ENCODE results near the gene HIBADH. TPM values are rescaled to one million over a fixed set of nuclear protein-coding genes. Genes with fewer than 3 reads are reported as not detected.

HIBADH gene
- total RNA-seq, 1 donor from 2014 or later: 39.0 TPM

DNA sequence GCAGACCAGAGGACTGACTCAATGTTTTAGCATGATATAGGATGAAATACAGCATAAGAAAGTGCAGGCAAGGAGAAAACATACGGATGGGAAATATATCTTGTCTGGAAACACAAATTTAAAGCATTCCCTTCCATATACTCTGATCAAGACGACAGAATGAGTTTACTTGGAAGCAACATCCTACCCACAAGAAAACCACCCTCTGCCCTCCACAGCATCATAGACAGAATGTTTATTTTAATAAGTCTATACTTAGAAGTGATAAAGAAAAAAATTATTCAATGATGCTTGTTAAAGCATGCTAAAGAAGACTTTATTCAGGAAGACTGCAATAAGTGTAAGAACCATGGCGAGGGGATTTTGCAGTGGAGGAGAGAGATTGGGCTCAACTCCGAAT lies 32.4 kb upstream of the HIBADH start:
- TF ChIP-seq, protein P1, sequence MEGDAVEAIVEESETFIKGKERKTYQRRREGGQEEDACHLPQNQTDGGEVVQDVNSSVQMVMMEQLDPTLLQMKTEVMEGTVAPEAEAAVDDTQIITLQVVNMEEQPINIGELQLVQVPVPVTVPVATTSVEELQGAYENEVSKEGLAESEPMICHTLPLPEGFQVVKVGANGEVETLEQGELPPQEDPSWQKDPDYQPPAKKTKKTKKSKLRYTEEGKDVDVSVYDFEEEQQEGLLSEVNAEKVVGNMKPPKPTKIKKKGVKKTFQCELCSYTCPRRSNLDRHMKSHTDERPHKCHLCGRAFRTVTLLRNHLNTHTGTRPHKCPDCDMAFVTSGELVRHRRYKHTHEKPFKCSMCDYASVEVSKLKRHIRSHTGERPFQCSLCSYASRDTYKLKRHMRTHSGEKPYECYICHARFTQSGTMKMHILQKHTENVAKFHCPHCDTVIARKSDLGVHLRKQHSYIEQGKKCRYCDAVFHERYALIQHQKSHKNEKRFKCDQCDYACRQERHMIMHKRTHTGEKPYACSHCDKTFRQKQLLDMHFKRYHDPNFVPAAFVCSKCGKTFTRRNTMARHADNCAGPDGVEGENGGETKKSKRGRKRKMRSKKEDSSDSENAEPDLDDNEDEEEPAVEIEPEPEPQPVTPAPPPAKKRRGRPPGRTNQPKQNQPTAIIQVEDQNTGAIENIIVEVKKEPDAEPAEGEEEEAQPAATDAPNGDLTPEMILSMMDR (IDR thresholded peaks at IDR 0.05; ENCODE audit: insufficient read depth, low read length, severe bottlenecking): no peak
- no peaks in the 10 kb centered on the region for H3K27me3 ChIP-seq (ENCODE audit: control insufficient read depth, insufficient read depth, low read length)
- H3K36me3 ChIP-seq (ENCODE audit: control insufficient read depth, insufficient read depth, low read length): no peaks in the 10 kb centered on the region
- FAIRE-seq (no peak), DNase-seq (ENCODE audit: low read depth) (no peak)
- no peak overlapping the region for H3K4me3 ChIP-seq (ENCODE audit: low read depth, low read length)

DNA sequence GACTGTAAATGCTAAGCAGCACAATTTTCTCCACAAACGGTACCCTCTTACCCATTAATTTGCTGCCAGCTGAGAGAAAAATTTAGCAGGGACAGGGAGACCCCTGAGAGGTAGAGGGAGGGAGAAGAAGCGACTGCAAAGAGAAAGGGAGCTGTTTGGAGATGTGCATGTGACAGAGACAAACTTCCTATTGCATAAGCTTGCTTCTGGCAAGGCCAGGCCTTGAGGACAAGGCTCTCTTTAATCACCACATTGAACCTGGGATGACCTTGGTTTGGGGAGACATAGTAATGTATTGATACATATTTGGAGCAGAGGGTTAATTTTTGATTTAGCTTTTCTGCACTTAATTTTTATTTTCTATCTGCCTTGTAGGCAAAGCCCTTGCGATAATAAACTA lies 31.1 kb upstream of the HIBADH start:
- no peaks in the 10 kb centered on the region for H3K36me3 ChIP-seq (ENCODE audit: control insufficient read depth, insufficient read depth, low read length)
- TF ChIP-seq, protein P1 (IDR thresholded peaks at IDR 0.05; ENCODE audit: insufficient read depth, low read length, severe bottlenecking): no peak
- H3K27me3 ChIP-seq (ENCODE audit: control insufficient read depth, insufficient read depth, low read length): no peaks in the 10 kb centered on the region
- no peak for FAIRE-seq
- H3K4me3 ChIP-seq (ENCODE audit: low read depth, low read length): no peak overlapping the region
- no peak for DNase-seq (ENCODE audit: low read depth)

DNA sequence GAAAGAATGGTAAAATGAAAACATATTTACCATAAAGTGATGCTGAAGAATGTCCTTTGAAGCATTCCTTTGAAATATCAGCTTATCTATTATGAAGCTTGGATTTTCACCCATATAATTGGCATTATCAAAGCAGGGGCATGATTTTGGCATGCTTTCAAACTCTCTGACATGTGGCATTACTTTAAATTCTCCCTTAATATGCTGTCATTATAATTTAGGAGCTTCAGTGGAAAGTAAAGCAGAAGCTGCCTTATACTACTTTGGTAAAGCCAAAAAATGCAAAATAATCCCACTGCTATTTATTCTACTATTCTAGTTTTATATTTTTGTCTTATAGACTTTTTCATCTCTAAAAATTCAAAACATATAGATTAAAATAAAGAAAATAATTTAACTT lies 28.0 kb upstream of the HIBADH start:
- no peak for DNase-seq (ENCODE audit: low read depth)
- TF ChIP-seq, protein P1 (IDR thresholded peaks at IDR 0.05; ENCODE audit: insufficient read depth, low read length, severe bottlenecking): no peak
- no peak for FAIRE-seq
- Histone ChIP-seq H3K4me3 (ENCODE audit: low read depth, low read length) (no peak overlapping the region), H3K36me3 (ENCODE audit: control insufficient read depth, insufficient read depth, low read length) (no peaks in the 10 kb centered on the region), H3K27me3 (ENCODE audit: control insufficient read depth, insufficient read depth, low read length) (no peaks in the 10 kb centered on the region)

DNA sequence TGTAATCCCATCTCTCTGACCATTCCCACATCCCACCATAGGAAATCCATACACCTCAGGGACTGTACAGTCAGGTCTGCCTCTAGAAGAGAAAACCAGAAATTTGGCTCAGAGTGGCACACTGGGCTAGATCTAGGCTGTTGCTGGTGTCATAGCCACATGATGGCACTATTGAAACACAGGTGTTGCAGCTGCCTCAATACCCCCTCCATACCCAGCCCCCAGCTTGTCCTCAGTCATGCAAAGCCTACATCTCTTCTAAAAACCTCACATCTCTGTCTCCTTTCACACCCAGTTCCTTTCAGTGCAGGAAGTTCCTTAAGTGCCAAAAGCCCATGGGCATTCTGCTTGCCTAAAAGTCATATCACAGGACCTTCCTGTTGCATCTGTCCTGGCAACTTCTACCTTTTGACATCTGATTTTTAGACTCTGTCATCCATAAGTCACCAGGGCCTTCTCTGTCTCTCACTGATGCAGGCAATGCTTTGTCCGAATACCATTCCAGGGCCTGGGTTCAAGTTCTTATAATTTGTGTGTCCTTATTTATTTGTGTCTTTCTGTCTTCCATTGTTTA lies 27.0 kb upstream of the HIBADH start:
- Histone ChIP-seq H3K36me3 (ENCODE audit: control insufficient read depth, insufficient read depth, low read length) (no peaks in the 10 kb centered on the region), H3K27me3 (ENCODE audit: control insufficient read depth, insufficient read depth, low read length) (no peaks in the 10 kb centered on the region), H3K4me3 (ENCODE audit: low read depth, low read length) (no peak overlapping the region)
- DNase-seq (ENCODE audit: low read depth) (peak; percentile 33), FAIRE-seq (no peak)
- TF ChIP-seq, protein P1 (IDR thresholded peaks at IDR 0.05; ENCODE audit: insufficient read depth, low read length, severe bottlenecking): peak; percentile 50

DNA sequence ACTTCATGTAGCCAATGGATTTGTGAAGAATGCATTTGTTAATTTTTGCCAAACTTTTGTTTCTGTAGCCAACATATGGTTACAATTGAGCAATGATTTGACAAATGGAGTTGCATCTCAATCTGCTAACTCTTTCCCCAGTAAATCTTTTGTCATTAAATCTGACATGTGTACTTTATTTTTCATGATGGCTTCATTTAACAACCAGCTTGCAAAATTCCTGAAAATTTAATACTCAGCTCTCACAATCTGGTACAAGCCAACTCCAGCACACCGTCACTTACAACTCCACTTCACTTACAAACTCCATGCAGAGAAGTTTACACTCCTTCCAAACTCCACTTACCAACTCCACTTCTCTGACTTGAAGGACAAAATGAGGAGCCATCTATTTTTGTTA lies 26.5 kb upstream of the HIBADH start:
- Histone ChIP-seq H3K36me3 (ENCODE audit: control insufficient read depth, insufficient read depth, low read length) (no peaks in the 10 kb centered on the region), H3K4me3 (ENCODE audit: low read depth, low read length) (no peak overlapping the region), H3K27me3 (ENCODE audit: control insufficient read depth, insufficient read depth, low read length) (no peaks in the 10 kb centered on the region)
- no peak for DNase-seq (ENCODE audit: low read depth)
- TF ChIP-seq, protein P1 (IDR thresholded peaks at IDR 0.05; ENCODE audit: insufficient read depth, low read length, severe bottlenecking): no peak
- no peak for FAIRE-seq

DNA sequence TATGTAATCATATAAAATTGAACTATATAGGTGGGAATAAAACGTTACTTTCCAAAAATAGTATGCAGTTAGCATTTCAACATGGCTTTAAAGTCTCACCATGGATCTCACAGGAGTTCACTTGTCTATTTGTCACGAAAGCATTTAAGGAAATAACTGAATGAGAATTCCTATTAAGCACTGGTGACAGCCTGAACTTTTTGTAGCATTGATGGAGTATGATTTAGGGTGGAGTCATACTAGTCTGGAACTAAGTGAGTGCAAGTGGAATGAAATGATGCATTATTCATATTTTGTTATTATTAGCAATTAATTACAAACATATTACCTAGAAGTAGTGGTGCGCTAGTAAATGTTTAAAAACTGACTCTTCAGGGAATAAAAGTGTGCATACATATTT lies 26.0 kb upstream of the HIBADH start:
- TF ChIP-seq, protein P1 (IDR thresholded peaks at IDR 0.05; ENCODE audit: insufficient read depth, low read length, severe bottlenecking): no peak
- Histone ChIP-seq H3K36me3 (ENCODE audit: control insufficient read depth, insufficient read depth, low read length) (no peaks in the 10 kb centered on the region), H3K4me3 (ENCODE audit: low read depth, low read length) (no peak overlapping the region), H3K27me3 (ENCODE audit: control insufficient read depth, insufficient read depth, low read length) (no peaks in the 10 kb centered on the region)
- DNase-seq (ENCODE audit: low read depth) (no peak), FAIRE-seq (no peak)
